Anterior cingulate cortex (tissue), 58 donors: ENCODE results near the gene OSBPL1A.
A peak's percentile ranks its signal among the peaks of the same experiment; 100 is the strongest.

ENCODE experiments used
- DNase-seq, 58 donors: peaks; one replicate each; lab custom pipeline; 2025; lab: John Stamatoyannopoulos, UW

OSBPL1A gene

DNA sequence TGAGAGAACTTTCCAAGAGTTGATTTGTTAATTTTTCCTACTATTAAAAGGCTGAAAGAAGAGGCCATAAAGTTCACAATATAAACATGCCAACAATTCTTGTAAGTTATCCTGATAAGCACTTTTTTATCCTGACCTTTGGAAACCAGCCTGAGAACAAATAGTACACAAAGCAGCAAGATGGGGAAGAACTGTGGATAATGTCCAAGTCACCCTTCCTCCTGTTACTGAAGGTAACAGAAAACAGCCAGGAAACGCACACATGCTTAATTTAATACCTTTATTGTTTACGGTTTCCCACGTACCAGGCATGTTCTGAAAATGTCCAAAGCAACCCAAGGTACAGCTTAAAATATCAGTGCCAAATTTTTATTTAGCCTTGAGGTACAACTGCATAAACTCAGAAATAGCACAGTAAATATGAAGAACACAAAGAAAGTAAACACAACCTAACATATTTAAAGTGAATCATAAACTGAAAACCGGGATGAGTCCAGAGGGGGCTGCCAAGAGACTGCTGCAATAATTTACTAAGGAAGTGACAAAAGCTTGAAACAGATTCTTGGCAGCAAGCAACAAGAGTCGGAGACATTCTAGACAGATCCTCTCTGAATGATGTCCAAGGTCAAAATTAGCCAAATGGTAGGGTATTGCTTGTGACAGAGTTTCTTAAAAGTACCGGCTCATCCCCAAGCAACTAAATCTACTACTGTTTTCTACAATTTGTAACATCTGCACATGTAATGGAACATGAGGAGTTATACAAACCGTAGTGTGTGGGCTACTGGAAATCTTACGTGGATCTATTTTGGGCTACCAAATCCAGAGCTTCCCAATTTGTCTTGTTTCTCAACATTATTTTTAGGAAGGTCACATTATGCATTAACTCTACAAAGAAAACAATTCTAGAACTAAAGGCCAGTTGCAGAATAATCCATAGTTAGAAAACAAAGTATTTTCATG lies 165.6 kb downstream of the OSBPL1A start:
- peak in 1 of 58 donors; percentile 12 for DNase-seq

DNA sequence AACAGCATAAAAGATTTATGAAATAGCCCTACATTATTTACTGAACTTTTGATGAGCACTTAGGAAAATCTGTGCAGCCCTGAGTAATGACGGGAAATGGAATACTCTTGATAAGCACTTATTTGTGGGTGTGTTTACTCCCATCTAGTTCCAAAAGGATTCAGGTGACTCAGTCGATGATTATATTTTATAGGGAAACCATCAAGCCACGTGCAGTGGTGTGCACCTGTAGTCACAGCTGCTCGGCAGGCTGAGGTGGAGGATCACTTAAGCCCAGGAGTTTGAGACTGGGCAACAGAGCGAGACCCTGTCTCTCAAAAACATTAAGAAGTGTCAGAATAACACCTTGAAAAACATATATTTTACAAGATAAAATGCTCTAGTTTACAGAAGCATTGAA lies 166.9 kb downstream of the OSBPL1A start:
- DNase-seq: no peak

DNA sequence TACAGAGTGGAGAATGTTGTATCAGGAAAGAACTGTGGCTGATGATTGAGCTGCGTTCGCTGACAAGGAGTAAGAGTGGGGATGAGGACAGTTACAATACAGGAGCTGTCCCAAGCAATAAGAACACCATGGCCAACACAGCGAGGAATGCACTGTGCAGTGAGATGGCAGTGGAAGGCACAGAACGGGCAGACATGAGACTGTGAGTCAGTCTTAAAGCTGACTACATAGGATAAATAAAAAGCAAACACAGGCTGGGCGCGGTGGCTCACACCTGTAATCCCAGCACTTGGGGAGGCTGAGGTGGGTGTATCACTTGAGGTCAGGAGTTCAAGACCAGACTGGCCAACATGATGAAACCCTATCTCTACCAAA lies 169.0 kb downstream of the OSBPL1A start:
- no peak for DNase-seq

DNA sequence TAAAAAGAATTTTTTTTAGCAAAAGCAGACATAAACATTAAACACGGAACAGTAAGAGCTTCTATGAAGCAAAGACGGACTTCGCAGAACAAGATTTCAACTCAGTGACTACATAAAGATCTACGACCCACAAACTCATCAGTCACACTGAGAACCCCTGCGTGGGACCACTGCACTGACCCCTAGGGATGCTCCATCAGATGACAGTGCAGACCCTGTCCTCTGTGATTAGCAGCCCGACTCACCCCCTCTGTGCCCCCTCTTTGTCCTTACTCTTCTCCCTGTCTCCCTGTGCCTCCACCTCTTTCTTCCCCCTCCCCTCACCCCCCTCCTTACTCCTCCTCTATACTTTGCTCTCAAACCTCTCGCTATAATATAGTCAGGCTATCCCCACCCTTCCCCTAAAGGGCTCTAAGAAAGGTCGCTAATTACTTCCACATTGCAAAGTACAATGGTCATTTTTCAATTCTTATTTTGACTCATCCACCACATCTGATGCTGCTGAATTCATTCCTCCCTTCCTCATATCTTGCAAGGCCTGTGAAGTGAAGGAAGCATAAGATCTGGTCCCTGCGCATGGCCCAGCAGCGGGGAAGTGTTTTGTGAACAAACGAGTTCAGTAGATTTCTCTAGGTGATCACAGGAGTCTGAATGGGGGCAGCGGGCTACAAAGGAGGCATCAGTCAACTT lies 169.5 kb downstream of the OSBPL1A start:
- no peak for DNase-seq

DNA sequence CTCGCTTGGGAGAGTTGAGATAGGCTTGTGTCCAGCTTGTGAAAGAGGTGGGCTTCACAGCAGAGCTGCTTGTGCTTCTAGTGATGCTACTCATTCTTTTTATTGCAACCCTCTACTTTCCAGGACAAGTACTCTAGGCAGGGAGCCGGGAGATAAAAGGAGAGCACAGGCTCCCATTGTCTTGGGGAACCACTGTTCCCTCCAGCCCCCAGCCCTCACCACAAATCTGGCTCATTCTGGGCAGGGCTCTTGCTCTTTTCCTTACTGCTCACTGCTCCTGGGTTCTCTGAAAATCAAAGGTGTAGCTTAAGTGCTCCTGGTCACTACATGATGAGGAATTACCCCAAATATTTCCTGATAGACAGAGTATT lies 177.3 kb downstream of the OSBPL1A start:
- DNase-seq: peak in 5 of 58 donors; percentile 15 to 52 (median 44)

DNA sequence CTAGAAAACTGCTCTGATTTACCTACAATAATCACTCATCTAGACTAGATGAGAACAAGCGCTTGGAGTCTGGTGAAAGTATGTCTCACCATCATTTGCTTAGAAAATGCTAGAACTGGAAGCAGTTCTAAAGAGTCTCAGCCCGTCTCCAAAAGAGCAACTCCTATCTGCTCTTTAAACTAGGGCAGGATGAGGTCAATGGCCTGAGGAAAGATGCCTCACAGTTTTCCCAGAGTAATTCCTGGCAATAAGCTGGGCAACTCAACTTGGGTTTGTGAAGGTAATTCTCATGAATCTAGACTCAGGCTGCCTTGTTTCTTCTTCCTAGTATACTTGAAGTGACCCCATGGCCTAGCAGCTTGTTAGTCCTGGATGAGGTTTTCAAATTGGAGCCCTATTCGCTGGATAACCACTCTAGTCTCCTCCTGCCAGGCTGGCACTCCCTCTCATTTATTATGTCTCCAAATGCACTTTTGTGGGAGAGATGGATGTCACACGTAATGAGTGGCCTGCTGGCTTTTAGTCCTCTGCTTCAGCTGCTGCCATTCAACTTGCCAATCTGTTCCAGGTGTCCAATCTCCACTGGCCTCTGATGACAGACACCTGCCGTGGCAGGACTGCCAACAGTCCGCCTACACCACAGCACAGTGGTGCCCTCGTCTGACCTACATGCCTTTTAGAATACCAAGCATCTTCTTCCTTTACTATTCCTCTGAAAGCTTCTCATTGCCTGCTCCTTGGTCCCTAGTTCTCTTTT lies 177.9 kb downstream of the OSBPL1A start:
- DNase-seq: peak in 9 of 58 donors; percentile 13 to 52 (median 21)

DNA sequence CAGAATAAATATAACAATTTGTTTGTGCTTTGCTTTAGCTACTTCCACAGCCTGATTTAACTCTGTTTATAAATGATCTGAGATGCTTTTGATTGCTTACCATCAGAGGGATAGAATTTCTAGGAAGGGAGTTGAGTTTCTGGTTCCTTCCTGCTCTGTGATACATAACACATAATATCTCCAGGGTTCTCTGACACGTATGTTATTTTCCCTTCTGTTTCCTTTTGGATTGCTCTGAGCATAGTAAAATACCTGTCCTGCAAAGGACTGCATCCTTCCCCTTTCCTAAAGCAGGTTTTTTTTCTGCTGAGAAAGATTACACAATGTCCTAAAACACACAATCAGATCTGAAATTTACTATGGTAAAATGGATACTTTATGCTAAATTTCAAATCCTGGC lies 182.7 kb downstream of the OSBPL1A start:
- DNase-seq: no peak

DNA sequence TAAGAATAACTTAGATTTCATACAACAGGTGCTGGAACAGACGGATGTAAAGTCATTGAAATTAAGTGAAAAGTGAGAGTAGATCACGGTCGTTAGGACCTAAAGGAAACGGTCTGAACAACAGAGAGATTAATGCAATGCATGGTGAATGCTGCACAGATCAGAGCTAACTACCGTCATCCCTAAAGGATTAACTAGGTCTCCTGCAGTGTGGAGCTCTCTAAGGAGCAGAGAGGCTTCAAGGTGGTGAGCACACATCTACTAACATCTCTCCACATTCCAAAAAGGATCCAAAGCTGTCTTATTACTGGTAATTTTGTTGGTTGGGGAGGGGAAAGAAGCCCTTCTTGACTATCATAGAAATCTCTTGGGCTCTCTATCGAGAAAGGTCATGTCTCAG lies 183.5 kb downstream of the OSBPL1A start:
- DNase-seq: no peak

DNA sequence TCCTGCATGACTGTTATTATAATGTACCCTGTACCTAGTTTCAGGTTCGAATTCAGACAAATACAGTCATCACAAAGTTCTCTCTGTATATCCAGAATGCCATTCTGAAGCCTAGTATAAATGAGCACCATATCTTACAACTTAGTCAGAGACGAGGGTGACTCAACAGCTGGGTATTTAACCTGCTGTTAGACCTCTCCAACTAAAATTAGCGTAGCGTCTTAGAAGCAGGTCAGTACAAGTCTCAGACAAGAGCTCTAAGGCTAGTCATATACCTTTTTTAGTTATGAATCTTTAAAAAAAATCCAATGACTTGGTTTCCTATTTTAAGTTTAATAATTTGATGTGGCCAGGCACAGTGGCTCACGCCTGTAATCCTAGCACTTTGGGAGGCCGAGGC lies 184.7 kb downstream of the OSBPL1A start:
- no peak for DNase-seq

DNA sequence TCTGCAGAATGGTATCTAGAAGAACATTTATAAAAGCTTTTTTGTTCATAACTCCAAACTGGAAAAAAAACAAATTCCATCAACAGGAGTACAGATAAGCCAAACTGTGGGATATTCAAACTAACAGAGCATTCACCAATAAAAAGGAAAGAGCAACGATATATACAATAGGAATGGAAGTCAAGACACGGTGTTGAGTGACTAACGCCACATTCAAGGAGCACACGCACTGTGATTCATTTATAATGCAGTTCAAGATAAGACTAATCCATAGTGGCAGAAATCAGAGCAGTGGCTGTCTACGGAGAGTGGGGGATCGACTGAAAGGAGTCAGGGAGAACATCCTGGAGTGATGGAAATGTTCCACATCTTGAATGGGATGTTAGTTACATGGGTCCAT lies 188.1 kb downstream of the OSBPL1A start:
- DNase-seq: no peak

DNA sequence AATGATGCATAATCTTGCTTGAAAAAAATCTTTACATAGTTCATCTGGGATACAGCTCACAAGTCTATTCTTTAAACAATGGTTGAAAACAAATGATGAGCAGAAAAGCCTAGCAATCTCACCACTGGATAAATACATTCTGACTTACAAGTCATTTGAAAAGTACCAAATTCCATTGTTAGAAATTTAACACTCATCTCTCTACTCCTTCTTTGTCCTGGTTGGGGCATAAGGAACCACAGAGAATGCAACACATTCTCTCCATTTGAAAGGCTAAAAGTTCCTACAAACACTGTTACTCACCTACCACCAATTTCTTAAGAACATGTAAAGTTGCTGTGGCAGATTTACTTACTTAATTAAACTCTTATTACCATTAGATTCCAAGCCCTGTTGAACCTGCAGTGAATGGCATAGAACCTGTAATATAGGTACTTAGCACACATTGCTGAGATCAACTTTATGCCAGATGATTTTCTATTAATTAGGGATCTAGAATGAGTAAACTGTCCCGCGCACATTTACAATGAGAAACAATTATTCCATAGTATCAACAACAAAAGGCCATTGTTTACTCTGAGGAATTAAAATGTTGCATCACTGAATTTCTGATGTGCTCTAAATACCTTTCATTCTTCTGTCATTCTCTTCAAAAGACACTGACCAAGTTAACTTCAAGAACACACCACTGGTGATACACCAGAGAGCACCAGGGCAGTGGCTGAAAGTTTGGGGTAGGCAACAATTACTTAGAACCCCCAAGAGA lies 189.2 kb downstream of the OSBPL1A start:
- peak in 1 of 58 donors; percentile 30 for DNase-seq

DNA sequence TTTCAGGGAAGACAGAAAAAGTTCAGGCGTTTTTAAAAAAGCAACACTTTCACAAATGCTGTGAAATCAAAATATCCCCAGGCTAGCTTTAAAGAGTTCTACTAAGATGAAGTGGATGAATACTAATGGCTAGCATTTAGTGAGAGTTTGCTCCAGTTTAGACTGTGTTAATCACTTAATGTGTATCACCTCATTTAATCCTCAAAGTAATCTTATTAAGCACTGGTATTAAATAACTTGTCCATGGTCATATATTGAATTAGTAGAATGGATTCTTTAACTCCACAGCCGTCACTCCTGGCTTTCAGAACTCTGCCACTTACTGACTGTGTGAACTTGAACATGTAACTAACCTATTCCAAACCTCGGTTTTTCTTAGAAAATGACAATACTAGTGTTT lies 192.7 kb downstream of the OSBPL1A start:
- no peak for DNase-seq

DNA sequence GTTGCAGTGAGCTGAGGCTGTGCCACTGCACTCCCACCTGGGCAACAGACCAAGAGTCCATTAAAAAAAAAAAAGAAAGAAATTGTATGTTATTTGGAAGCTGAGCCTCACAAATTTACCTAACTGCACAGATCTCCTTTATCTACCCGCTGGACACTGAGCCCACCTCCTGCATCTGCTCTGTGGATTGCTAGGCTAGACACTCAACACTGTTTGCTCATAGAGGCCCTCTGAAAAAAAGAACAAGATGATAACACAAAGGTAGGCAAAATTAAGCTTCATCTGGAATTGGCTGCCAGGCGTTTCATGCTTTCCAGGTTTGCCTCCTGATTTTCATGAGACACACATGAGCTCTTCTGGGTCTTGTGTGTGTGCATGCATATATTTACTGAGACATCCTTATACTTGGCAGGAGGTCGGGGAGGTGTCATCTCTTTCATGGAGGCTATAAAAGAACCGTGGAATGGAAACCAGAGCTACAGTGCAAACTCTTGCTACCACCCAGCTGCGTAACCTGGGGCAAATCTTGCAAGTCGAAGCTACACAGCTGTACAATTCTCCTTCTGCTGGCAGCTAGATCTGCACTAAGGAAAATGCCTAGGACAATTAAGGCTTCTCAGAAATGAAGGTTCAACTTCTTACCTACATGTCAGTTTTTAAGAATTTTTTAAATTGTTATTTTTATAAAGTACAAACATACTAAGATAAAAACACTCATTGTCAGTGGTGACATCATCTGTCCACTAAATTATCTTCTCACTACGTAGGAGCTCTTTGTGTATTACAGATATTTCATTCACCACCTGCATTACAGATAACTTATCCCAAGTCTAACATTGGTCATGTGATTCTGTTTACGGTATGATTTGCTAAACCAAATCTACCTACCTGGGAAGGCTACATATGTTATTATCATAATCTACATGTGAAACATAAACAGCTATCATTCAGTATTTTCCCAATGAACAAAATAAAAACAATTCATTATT lies 195.6 kb downstream of the OSBPL1A start:
- DNase-seq: peak in 1 of 58 donors; percentile 15

DNA sequence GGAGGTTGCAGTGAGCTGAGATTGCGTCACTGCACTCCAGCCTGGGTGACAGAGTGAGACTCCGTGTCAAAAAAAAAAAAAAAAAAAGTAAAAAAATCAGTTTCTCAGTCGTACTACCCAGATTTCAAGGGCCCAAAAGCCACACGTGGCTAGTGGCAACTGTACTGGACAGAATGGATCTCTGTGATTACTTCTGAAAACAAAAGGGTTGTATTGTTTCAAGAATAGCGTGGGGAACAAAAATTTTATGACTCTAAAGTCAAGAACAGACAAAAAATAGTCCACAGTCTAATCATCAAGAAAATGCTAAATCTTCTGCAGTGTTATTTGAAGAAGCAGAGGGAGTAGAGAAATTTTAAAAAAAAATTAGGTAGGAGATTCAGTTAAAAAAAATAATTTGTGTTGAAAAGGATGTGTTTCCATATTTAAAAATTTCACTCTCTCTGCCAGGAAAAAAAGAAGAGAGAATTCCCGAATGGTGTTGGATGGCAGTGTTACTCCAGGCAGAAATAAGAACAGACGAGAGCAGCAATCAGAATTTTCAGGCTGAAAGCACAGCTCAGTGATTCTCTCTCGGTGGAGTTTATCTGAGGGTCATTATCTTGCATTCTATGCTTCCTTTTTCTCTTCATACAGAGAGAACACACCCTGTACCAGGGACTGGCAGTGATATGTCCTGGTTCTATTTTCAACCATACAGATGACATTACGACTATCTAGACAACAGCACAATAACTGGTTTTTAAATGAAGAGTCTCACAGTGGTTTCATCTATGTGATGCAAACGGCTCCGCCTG lies 196.9 kb downstream of the OSBPL1A start:
- DNase-seq: peak in 21 of 58 donors; percentile 15 to 86 (median 40)

DNA sequence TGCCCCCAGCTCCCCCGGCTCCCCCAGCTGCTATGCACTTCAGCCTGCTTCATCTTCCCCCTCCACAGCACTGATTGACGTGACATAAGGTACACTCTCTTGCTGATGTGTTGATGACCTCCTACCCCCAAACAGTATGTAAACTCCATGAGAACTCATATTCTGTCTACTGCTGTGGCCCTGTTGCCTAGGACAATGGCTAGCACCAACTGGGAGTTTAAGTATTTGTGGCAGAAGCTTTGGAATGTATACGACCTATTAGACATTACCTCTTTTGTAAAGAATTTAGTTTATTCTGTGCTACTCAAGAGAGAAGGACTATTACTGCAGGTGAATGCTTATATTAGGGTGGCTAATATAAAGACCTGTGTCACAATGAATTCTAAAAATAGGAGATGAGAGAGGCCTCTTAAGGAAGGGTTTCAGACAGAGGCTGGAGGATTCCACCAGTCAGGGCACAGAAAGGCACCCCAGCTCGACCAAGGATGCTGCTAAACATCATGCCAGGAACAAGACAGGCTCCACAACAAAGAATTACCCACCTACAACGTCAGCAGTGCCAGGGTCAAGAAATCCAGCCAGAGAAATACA lies 198.2 kb downstream of the OSBPL1A start:
- no peak for DNase-seq

DNA sequence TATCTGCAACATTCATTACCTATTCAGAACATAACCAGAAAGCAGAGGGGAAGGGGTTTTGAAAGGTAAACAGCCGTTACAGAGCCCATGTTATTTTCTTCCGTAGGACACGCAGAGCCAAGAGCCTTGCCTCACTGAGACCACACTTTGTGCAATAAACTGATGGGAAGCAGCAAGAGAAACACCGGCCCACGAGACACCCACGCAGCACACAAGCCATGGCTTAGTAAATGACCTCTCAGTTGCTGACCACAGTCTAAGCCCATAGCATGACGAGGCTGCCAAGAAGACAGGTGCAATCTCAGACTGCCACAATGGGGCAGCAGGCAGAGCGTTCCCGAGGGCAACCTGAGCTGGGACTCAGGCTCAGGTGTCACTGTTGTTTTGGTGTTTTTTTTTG lies 199.2 kb downstream of the OSBPL1A start:
- DNase-seq: no peak

DNA sequence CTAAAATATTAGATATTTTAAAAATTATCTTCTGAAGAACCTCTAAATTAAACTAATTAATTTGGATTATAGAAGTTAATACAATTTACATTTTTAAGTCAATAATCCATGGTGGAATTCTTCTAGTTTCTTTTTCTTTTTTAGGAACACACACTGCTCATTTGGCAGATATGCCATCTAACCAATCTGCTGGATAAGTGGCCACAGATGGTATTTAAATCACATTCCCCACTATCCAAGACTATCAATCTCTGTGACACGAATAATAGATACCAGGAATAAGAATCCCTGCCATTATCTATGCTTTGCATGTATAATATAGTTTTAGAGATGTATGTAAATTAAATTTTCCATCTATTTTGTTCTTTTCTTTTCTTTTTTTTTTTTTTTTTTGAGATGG lies 200.2 kb downstream of the OSBPL1A start:
- DNase-seq: no peak

DNA sequence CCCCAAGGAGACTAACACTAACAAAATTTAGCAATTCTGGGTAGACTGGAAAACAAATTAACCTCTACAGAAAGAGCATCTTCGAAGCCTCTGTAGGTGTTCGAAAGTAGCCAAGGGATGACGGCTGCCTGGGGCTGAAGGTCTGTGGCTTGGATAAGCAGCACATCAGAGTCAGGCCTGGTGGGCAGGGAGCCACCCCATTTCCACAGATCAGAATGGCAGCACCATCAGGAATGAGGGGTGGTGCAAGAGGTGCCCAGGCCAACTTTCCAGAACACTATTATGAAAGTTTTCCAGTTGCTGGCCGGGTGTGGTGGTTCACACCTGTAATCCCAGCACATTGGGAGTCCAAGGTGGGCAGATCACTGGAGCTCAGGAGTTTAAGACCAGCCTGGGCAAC lies 200.9 kb downstream of the OSBPL1A start:
- no peak for DNase-seq
